T-helper 2 cell (primary cell): Measurements from ENCODE around the gene CORIN.
A peak's percentile ranks its signal among the peaks of the same experiment; 100 is the strongest.
"Not testable (repeated sequence)": the region's sequence is repeated elsewhere in the genome, so short reads cannot be mapped to it uniquely, and the experiment has no call there.

Experiments
- DNase-seq, 5 experiments: peaks; one replicate each; pipeline versions ENCODE4 v3.0.0 to v3.0.0-alpha.2; 2012 to 2022

CORIN gene

DNA sequence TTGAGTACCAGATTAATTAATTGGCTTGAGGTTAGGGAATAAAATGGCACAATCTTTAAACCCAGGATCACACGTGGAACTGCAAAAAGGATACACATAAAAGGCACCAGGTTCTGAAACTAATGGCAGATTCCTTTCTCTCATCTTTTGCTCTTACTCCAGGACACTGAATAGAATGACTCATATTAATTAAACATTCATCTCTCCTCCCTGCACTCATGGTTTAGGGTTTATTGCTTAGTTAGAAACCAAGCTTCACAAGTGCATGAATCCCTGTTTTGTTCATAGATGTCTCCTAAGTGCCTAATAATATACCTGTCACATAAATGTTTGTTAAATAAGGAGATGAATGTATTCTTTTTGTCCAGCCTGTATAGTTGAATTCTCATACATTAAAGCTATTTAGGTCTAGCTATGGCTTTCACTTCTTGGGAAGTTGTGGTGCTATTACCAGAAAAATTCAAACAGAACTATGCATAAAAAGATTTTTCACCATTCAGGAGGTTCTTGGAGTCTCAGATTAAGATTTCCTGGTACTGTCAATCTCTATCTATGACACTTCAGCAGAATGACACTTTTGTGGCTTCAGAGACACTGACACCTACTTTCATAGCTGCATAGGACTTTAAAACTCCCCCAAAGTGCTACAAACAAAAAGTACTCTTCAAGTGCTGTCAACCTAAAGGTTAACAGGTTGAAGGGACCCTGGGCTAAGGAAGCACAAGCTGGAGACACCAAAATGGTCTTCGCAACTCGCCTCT, 7.4 kb downstream of the CORIN start:
- DNase-seq, result peak in 1 of 5 experiments; percentile 3

DNA sequence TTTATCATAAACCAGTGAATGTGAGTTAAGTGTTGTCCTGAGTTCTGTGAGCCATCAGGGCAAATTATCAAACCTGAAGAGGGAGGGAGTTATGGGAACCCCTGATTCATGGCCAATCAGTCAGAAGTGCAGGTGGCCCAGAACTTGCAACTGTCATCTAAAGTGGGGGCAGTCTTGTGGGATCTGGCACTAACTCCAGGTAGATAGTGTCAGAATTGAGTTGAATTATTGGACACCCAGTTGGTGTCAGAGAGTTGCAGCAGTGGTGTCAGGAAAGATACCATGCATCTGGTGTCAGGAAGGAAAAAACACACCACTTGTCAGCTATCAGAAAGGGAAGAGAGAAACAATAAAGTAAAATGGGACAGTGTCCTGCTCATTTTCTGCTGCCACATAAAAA, 8.4 kb downstream of the CORIN start:
- DNase-seq, result no peak

DNA sequence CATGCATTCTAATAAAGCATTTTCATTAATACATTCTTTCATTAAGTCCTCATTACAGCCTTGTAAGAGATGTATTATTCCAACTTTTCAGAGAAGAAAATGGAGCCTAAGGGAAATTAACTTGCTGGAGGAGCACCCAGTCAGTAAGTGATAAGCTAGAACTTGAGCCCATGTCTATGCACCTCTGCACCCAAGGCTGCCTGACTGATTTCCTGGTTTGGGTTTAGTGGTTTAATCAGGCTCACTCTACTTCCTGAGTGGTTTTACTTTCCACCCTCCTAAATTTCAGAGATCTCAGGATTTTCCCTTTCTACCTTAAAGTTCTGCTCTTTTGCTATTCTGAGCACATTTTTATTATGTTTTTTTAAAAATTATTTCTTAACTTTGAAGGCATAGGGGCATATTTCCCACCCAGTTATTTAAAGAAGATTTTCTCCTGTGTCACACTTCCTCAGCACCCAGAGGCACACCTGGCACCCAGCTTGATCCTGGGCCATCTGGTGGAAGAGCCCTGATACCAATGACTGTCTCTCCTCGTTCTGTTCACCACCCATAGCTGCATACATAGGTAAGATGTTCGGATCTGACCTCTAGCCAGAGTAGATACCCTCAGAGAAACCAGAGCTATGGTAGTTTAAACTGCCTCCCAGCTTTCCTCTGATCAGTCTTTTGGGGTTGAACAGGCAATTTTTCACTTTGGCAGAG, 10.4 kb downstream of the CORIN start:
- DNase-seq, result peak in 1 of 5 experiments; percentile 17

DNA sequence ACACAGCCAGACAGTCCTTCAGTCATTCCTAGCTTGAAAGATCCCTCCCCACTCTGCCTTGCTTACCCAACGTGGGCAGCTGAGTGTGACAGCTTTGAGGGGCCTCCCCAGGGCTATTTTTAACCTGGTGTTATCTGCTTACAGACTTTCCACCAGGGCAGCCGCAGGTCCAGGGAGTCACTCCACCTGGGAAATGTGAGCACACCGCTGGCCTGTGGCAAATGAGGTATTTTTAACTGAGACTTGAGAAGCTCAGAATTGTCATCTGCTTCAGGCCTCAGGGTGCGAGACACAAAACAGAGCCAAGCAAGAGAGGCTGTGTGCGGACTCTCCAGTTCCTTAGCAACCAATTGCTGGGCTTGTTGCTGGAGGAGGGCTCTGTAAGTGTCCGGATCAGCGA, 13.0 kb downstream of the CORIN start:
- DNase-seq, result no peak

DNA sequence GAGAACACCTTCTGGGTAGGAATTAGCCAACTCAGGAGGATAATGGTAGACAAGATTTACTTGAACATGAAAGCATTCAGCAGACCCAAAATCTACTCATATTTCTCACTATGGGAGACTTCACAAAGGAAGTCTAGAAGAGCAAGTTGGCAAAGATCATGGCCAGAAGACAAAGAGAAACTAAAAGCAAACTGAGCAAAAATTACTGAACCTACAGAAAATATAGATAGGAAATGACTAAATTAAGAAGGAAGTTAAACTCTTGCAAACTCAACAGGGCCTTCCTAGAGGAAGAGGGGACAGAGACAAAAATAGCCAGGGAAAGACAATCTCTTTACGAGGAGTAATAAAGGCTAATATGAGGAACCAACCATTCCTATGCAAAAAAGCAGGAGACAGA, 18.7 kb downstream of the CORIN start:
- no peak for DNase-seq

DNA sequence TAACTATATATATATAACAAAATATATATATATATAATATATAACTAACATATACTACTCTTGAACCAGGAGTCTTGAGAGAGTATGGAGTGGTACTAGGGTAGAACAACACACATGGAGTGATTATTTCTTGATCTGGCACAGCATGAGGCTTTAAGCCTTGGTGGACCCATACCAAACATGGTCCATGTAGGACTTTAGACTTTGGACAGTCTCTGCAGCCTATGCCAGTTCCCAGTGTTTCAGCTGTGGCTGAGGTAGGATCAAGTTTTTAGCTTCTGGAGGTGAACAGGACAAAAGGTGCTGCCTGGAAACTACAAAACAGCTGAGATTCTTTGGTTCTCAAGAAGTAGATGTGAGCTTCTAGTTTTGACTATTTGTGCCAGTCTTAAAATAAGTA, 20.6 kb downstream of the CORIN start:
- no peak for DNase-seq

- DNase-seq, result no peak
These were observed 21.1 kb downstream of the CORIN start for GRCh38 chr4:47816748-47817147.

- DNase-seq, result no peak
These were observed 23.1 kb downstream of the CORIN start for GRCh38 chr4:47814618-47815295.

DNA sequence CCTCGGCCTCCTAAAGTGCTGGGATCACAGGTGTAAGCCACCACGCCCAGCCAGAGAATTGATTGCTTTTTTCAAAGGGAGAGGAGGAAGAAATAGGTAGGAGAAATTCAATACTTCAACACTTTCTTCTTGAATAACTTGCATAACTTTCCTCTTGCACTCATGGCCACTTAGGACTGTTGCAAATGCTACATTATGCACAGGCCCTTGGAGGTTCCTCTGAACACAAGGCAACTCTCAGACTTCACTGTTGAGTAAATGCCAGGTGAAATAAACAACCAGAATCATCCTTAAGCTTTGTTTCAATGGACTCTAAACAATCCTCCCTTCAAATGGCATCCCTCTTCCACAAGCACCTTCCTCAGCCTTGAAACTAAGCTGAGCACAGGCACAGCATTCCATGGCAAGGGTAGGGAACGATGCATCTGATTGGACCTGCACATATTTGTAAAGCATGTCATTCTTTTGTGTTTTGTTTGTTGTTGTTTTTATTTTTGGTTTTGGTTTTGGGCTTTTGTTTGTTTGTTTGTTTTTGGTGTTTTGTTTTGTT, 28.1 kb downstream of the CORIN start:
- DNase-seq, result no peak

DNA sequence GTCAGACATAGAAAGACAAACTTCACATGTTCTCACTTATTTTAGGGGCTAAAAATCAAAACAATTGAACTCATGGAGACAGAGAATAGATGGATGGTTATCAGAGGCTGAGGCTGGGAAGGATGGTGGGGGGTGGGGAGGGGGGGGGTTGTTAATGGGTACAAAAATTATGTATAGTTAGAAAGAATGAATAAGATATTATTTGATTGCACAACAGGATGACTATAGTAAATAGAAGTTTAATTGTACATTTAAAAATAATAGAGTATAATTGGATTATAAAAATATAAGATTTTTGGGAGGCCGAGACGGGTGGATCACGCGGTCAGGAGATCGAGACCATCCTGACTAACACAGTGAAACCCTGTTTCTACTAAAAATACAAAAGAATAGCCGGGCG, 33.3 kb downstream of the CORIN start:
- no peak for DNase-seq

- no peak for DNase-seq
These were observed 36.3 kb downstream of the CORIN start for GRCh38 chr4:47801481-47802002.

GRCh38 chr4:47798165-47798564, 39.7 kb downstream of the CORIN start:
- peak in 1 of 5 experiments; percentile 26 for DNase-seq

GRCh38 chr4:47791965-47792364, 45.9 kb downstream of the CORIN start:
- no peak for DNase-seq

GRCh38 chr4:47790105-47790504, 47.8 kb downstream of the CORIN start:
- no peak for DNase-seq

DNA sequence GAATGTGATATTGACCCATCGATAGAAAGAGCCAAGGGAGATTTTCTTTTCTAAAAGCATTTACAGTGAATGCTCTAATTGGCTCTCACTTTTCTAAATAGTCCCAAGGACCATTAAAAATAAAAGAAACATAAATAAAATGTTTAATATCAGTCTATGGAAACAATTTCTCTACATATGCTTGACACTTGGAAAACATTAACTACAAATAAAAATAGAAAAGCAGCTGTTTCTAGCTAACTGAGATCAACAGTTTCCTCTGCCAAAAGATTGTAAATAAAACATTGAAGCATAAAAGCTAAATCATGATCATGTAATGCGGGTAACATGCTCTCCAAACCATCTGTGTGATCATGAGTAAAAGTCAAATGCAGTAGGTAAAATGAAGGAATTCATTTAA, 49.7 kb downstream of the CORIN start:
- no peak for DNase-seq

- no peak for DNase-seq
These were observed 50.9 kb downstream of the CORIN start for GRCh38 chr4:47786958-47787370.

DNA sequence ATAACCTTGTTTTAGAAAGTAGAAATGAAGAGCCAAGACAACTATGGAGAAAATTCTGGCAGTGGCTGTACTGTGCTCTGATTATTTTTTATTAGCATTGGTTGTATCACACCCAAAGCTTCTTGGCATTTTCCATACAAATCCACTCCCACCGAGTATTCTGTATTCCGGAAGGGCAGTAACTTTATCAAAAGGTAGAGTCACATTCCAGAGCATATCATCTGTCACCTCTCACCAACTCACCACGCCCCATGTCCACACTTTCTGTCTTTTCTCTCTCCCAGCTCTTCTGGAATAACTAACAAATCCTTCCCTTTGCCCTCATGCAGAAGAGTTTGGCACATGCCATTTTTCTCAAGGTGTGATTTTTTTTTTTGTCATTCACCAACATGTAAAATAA, 52.7 kb downstream of the CORIN start:
- DNase-seq, result no peak

- no peak for DNase-seq
These were observed 53.6 kb downstream of the CORIN start for GRCh38 chr4:47784222-47784621.

GRCh38 chr4:47776353-47776752, 61.5 kb downstream of the CORIN start:
- no peak for DNase-seq

DNA sequence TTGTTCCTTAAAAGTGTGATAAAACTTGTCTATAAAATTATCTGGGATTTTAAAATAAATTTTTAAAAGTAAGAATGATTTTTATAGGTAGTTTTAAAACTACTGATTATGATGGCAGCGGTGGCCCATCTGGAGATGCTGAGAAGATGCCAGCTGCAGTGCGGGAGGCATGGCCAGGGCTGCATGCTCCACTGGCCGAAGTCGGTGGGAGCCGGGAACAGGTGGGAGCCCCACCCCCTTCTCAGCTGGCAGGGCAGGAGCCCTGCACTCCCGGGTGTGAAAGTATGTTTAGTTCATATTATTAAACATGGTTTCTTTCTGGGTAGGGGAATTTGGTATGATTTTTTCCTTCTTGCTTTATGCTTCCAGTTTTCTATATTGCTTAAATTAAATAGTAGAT, 63.8 kb downstream of the CORIN start:
- DNase-seq, result no peak

- DNase-seq, result no peak
These were observed 66.8 kb downstream of the CORIN start for GRCh38 chr4:47771020-47771419.

GRCh38 chr4:47767956-47768355, 69.9 kb downstream of the CORIN start:
- not testable (repeated sequence) for DNase-seq

GRCh38 chr4:47763279-47763678, 74.6 kb downstream of the CORIN start:
- DNase-seq, result no peak
